Right ventricle myocardium superior (tissue), 1 donor: ENCODE data around the gene FBXO10. TPM values are rescaled to one million over a fixed set of nuclear protein-coding genes. Genes with fewer than 3 reads are reported as not detected.
"Not testable (repeated sequence)": the region's sequence is repeated elsewhere in the genome, so short reads cannot be mapped to it uniquely, and the experiment has no call there.

Experiments used
- ATAC-seq: fragments of 200-7000 bp; cut with Tn5 transposase; one replicate; pipeline ENCODE4 v1.9.1; 2020; ENCODE audit warnings: mild to moderate bottlenecking; ENCODE audit not compliant: poor library complexity
- DNase-seq: peaks from one replicate; pipeline ENCODE4 v3.0.0-alpha.2; 2020
- intact Hi-C: fragments of 100-400 bp; cut with DNase I; formaldehyde crosslinking; loops from one replicate; pipeline ENCODE4 v1.11.2; 2022
- total RNA-seq: library from RNA; stranded (reverse); fragmentation: NEBNext Ultra II Directional; extraction: Animal tissue kit (Norgen Biotek cat#: 25700); gene quantifications from one replicate; pipeline ENCODE4 v1.2.1, GENCODE V29; 2021
- donor health status: DM: no; HTN: yes; CAD: no; lungs with severe emphysema.

FBXO10 gene
- total RNA-seq, 1 donor from 2014 or later = 6.2 TPM

- intact Hi-C loops, ATAC-seq, DNase-seq: not testable (repeated sequence)
Measured at GRCh38 chr9:37467530-37467929, 108.7 kb downstream of the FBXO10 start.

- intact Hi-C loops = no loop called here
- ATAC-seq (peak; percentile 38), DNase-seq (peak; percentile 79)
Measured at GRCh38 chr9:37466037-37466709, 110.0 kb downstream of the FBXO10 start.

- intact Hi-C loops = no loop called here
- ATAC-seq (peak; percentile 93), DNase-seq (peak; percentile 99)
Measured at GRCh38 chr9:37465249-37466036, 110.7 kb downstream of the FBXO10 start, which contains the start of gene ZBTB5. Gene ZBTB5, minus strand, starts transcription at chr9:37465450. Its CDS starts 22,899 bp downstream, at chr9:37442551.

- intact Hi-C loops = no loop called here
- ATAC-seq = peak; percentile 65
- peak; percentile 83 for DNase-seq
Measured at GRCh38 chr9:37464426-37465248, 111.5 kb downstream of the FBXO10 start.

- DNase-seq (no peak), ATAC-seq (no peak)
- intact Hi-C loops = no loop called here
Measured at GRCh38 chr9:37464006-37464405, 112.2 kb downstream of the FBXO10 start.

Other genes starting within 250 kb of the FBXO10 start
- 109 TPM for gene GRHPR, start 153.7 kb downstream of the FBXO10 start, total RNA-seq
- gene ZBTB5, start 110.9 kb downstream of the FBXO10 start, total RNA-seq = 4.4 TPM
- gene POLR1E, start 90.4 kb downstream of the FBXO10 start, total RNA-seq = 10.2 TPM
- 59.4 TPM for gene TOMM5, start 16.2 kb upstream of the FBXO10 start, total RNA-seq
- gene FRMPD1, start 74.6 kb upstream of the FBXO10 start, total RNA-seq = 1.6 TPM
- 3.7 TPM for gene TRMT10B, start 177.4 kb upstream of the FBXO10 start, total RNA-seq
- gene EXOSC3, start 208.7 kb upstream of the FBXO10 start, total RNA-seq = 18.6 TPM
- gene DCAF10, start 224.4 kb upstream of the FBXO10 start, total RNA-seq = 14.8 TPM